SU-DHL-6 (cell line): ENCODE measurements around the gene ATP2B2.

Experiments
- H2AFZ ChIP-seq: fragments of 200-600 bp; sonication (generic); 2 replicates; pipeline ENCODE4 v1.6.1; 2014; ENCODE audit warnings: low read depth, mild to moderate bottlenecking, moderate library complexity, mixed read lengths, antibody characterized with exemption, low read length; ENCODE audit not compliant: severe bottlenecking
- H3F3A ChIP-seq: fragments of 200-600 bp; shearing (Covaris generic); 2 replicates; pipeline ENCODE4 v1.6.0; 2016; ENCODE audit warnings: antibody characterized with exemption, mild to moderate bottlenecking; ENCODE audit not compliant: insufficient read depth
- H3K27ac ChIP-seq: fragments of 200-600 bp; sonication (generic); 2 replicates; pipeline ENCODE4 v1.5.1; 2016; ENCODE audit warnings: low read depth, mild to moderate bottlenecking, low read length, moderate library complexity, mixed read lengths
- H3K27me3 ChIP-seq: fragments of 200-600 bp; sonication (generic), shearing (Covaris generic); 2 replicates; pipeline ENCODE4 v1.6.0; 2014; ENCODE audit warnings: mild to moderate bottlenecking, low read length
- H3K36me3 ChIP-seq: fragments of 200-600 bp; sonication (generic); 2 replicates; pipeline ENCODE4 v1.6.1; 2014; ENCODE audit warnings: mild to moderate bottlenecking, low read length, mixed read lengths
- H3K4me2 ChIP-seq: fragments of 300-600, 200-600 bp; shearing (Covaris generic), sonication (generic); 2 replicates; pipeline ENCODE4 v1.6.0; 2014; ENCODE audit warnings: low read length, low read depth, mild to moderate bottlenecking; ENCODE audit not compliant: poor library complexity, severe bottlenecking
- H3K4me3 ChIP-seq: fragments of 200-600 bp; sonication (generic); 2 replicates; pipeline ENCODE4 v1.5.1; 2014; ENCODE audit warnings: antibody characterized with exemption, low read length, mild to moderate bottlenecking, mixed read lengths; ENCODE audit not compliant: insufficient read depth, poor library complexity, severe bottlenecking
- H3K79me2 ChIP-seq: fragments of 200-600 bp; sonication (generic); 2 replicates; pipeline ENCODE4 v1.6.1; 2014; ENCODE audit warnings: mild to moderate bottlenecking, low read length, moderate library complexity; ENCODE audit not compliant: insufficient read depth
- H3K9ac ChIP-seq: fragments of 200-600 bp; sonication (generic); 2 replicates; pipeline ENCODE4 v1.7.0; 2014; ENCODE audit warnings: mild to moderate bottlenecking, low read length
- H3K9me2 ChIP-seq: fragments of 200-600 bp; sonication (generic); replicated peaks from 2 replicates; pipeline ENCODE4 v1.6.1; 2014; ENCODE audit warnings: low read length; ENCODE audit not compliant: insufficient read depth
- H3K9me3 ChIP-seq: fragments of 200-600 bp; sonication (generic); 2 replicates; pipeline ENCODE4 v1.6.1; 2014; ENCODE audit warnings: low read length, mixed read lengths; ENCODE audit not compliant: insufficient read depth
- H4K20me1 ChIP-seq: fragments of 200-600 bp; sonication (generic); 2 replicates; pipeline ENCODE4 v1.6.1; 2014; ENCODE audit warnings: low read depth, mild to moderate bottlenecking, antibody characterized with exemption, low read length, moderate library complexity, mixed read lengths
- CTCF ChIP-seq: fragments of 200-600 bp; sonication (generic); IDR thresholded peaks from one replicate; pipeline ENCODE4 v1.5.1; 2017; ENCODE audit warnings: antibody characterized with exemption, mild to moderate bottlenecking, low read length, moderate library complexity; ENCODE audit not compliant: insufficient read depth, poor library complexity, severe bottlenecking
- EZH2phosphoT487 ChIP-seq: fragments of 200-600 bp; sonication (generic), shearing (Covaris generic); conservative IDR thresholded peaks from 2 replicates; pipeline ENCODE4 v1.6.1; 2018; ENCODE audit warnings: mild to moderate bottlenecking, antibody characterized with exemption, low read length, moderate library complexity, mixed read lengths

ATP2B2 gene

GRCh38 chr3:10347648-10348403, 157.6 kb downstream of the ATP2B2 start:
- Histone ChIP-seq H2AFZ (no peak overlapping the region), H3K27me3 (no peaks in the 10 kb centered on the region)

GRCh38 chr3:10345911-10346310, 159.5 kb downstream of the ATP2B2 start:
- H4K20me1 ChIP-seq, result no peaks in the 10 kb centered on the region
- no peaks in the 10 kb centered on the region for H3K27me3 ChIP-seq
- H3K4me2 ChIP-seq, result no peak overlapping the region

More at GRCh38 chr3:10347648-10348403, 157.6 kb downstream of the ATP2B2 start:
- Histone ChIP-seq H3K9me3 (no peaks in the 10 kb centered on the region), H3F3A (no peaks in the 10 kb centered on the region), H3K4me3 (no peak overlapping the region), H3K79me2 (no peaks in the 10 kb centered on the region), H3K27ac (no peak overlapping the region), H3K4me2 (no peak overlapping the region), H4K20me1 (no peaks in the 10 kb centered on the region), H3K9ac (no peak overlapping the region), H3K36me3 (no peaks in the 10 kb centered on the region), H3K9me2 (no peaks in the 10 kb centered on the region)
- TF ChIP-seq EZH2phosphoT487, result no peak
- TF ChIP-seq CTCF, result no peak

GRCh38 chr3:10344944-10345575, 160.3 kb downstream of the ATP2B2 start:
- H3K9me2 ChIP-seq, result no peaks in the 10 kb centered on the region
- no peak overlapping the region for H3K4me2 ChIP-seq
- no peaks in the 10 kb centered on the region for H3F3A ChIP-seq
- no peak overlapping the region for H2AFZ ChIP-seq
- H4K20me1 ChIP-seq, result no peaks in the 10 kb centered on the region
- TF ChIP-seq CTCF (no peak), EZH2phosphoT487 (no peak)
- no peak overlapping the region for H3K4me3 ChIP-seq
- no peaks in the 10 kb centered on the region for H3K79me2 ChIP-seq
- no peaks in the 10 kb centered on the region for H3K27me3 ChIP-seq
- H3K9ac ChIP-seq, result no peak overlapping the region
- no peaks in the 10 kb centered on the region for H3K36me3 ChIP-seq
- H3K9me3 ChIP-seq, result no peaks in the 10 kb centered on the region
- H3K27ac ChIP-seq, result no peak overlapping the region

More at GRCh38 chr3:10345911-10346310, 159.5 kb downstream of the ATP2B2 start:
- Histone ChIP-seq H2AFZ (no peak overlapping the region), H3K9me3 (no peaks in the 10 kb centered on the region), H3K9ac (no peak overlapping the region), H3K4me3 (no peak overlapping the region), H3K79me2 (no peaks in the 10 kb centered on the region), H3K27ac (no peak overlapping the region), H3K36me3 (no peaks in the 10 kb centered on the region), H3K9me2 (no peaks in the 10 kb centered on the region), H3F3A (no peaks in the 10 kb centered on the region)
- TF ChIP-seq CTCF (no peak), EZH2phosphoT487 (no peak)
